Measurements from ENCODE around the gene HK3.

HK3 gene

DNA sequence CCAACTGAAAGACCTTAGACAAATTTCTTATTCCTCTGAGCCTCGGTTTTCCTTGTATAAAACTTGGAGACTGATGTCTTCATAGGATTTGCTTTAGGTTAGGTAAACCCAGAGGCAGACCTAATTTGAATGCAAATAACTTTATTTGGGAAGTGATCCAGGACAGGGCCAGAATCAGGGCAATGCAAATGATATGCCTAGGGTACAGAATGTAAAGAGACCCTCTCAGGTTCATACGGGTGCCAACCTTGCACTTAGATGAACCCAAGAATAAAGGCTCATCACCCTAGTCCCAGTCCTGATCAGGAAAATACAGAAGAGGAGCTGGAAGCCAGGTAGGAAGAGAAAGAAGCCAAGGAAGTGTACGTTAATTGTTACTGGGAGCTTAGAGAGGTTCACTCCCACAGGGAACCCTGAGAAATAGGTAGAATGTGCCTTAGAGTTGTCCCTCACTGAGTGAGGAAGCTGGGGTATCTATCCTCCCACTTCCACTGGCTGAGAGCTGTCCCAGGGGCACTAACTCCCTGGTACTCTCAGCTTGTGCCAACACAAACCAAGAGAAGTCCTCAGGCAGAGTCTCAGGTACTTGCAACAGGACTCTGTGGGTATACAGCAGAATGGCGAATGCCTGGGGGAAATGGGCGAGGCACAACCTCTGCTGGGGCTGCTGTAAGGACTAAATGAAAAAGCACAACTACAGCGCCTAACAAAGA, 3.1 kb upstream of the HK3 start:
- DNase-seq (ENCODE audit: low spot score): no peak

DNA sequence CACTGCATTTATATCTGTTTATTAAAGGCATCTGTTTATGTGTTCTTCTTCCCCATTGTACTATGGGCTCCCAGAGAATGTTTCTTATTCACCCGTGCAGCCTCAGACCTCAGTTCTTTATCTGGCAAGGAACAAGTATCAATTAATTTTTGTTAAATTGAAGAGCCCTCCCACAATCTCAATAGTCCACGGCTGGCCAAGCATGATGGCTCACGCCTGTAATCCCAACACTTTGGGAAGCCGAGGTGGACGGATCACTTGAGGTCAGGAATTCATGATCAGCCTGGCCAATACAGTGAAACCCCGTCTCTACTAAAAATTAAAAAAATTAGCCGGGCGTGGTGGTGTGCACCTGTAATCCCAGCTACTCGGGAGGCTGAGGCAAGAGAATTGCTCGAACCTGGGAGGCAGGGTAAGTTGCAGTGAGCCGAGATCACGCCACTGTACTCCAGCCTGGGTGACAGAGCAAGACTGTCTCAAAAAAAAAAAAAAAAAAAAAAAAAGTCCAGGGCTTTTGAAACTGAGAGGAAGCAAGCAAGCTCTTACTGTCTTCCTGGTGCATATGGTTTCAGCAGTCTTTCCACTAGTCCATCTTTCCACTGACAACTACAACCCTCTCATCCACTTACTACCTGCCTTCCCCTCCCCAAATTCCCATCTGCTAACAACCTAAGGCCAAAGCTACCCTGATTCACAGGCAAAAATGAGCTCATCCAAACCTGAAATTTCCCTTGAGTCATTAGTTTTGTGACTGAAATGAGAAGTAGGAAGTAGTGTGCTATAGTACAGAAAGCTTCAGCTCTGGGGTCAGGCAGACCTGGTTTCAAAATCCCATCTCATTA, 2.3 kb upstream of the HK3 start:
- no peak for DNase-seq (ENCODE audit: low spot score)

DNA sequence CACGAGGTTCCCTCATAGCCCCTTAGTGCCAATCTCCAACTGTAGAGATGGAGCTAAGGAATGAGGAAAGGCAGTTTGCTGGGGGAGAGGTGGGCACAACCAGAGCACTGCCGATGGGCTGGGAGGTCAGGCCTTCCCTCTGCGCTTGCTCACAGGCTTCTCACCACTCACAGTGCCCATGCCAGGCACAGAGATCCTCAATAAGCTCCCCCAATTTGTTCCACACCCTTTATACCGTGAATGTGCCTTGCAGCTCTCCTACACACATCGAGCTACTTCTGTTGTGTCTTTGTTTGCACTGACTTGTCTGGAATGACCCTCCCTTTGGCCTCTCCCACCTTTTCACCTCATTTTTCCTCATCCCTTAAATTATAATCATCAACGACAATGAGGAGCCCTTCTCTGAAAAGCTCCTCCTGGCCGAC, 1.6 kb upstream of the HK3 start:
- DNase-seq (ENCODE audit: low spot score): no peak

DNA sequence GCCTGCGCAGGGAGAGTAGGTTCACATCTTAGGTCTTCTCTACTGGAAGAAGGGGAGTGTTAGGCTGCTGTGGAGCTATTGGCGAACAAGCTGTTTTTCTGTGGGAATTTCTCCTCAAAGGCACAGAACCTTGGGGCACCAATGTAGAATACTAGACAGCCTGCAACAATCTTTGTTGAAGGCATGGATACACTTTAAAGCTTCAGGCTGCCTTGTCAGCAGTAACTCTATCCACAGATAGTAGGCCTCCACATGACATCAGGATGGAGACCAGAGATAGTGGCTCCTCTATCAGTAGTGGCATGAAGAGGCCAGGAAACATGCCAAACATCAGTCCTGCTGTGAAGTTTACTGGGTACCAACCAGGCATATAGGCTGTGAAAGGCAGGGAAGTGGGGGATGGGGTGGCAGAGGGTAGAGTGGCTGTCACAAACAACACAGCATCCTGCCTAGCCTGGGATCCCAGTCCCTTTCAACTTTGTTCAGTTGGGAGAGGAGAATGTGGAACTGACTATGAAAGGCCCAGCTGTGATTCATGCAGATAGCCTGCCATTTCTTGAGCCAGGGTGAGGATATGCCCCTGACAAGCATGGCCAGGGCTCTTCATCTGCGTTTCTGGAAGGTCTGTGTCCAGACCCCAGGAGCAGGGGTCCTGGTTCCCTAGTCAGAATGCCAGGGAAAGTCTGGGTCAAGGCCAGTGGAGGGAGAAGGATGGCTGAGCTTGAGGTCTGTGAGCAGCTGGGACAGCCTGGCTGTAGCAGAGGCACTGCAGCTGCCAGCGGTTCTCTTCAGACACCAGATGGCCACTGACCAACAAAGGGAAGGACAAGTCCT, 1.0 kb upstream of the HK3 start:
- DNase-seq (ENCODE audit: low spot score): no peak

DNA sequence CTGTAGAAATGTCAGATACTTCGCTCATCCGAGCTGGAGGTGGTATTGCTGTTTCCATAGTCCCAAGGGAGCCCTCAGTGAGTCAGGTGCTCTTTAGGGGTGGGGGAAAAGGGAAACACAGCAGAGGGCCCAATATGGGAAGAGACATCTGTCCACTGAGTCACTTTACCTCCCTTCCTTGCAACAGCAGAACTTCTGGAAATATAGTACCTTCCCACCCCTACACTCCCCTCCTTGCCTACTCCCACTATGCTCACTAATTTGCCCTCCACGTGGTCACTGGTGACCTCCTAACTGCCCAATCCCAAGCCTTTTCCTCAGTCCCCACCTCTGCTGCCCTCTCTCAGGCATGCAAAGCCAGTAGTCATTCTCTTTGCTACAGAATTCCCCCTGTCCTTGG, 1.9 kb downstream of the HK3 start:
- DNase-seq (ENCODE audit: low spot score): no peak

DNA sequence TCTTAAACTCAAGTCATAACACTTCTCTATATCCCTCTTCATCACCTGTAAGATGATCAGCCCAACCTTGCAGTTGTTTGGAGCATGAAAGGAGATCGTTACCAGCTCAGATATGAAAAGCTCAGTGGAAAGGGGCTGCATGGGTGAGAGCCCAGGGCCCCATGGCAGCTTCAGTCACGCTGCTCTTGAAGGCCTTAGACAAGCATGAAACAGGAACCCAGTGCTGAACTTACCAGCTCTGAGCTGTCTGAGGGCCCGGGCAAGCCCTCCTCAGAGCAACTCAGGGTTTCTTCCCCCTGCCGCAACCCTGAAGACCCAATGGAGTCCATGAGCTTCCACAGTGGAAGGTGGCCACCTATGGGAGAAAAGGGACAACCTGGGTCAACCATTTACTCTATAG, 3.3 kb downstream of the HK3 start:
- DNase-seq (ENCODE audit: low spot score): no peak

DNA sequence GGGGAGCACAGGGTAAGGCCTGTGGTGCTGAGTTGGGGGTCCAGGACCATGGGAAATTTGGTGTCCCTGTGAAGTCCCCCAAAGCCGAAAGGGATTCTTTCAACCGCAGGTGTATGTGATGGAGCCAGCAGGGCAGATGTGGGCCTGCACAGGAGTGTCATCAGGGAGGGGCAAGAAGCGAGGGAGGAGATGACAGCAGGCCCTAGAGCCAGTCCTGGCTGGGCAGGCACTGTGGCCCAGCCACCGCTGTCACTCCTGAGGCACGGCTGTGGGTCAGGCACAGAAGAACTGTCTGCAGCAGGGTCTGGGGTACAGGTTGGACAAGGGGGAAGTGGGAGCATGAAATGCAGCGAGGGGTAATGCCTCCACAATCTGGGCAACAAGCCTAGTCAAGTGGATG, 4.8 kb downstream of the HK3 start:
- no peak for DNase-seq (ENCODE audit: low spot score)

DNA sequence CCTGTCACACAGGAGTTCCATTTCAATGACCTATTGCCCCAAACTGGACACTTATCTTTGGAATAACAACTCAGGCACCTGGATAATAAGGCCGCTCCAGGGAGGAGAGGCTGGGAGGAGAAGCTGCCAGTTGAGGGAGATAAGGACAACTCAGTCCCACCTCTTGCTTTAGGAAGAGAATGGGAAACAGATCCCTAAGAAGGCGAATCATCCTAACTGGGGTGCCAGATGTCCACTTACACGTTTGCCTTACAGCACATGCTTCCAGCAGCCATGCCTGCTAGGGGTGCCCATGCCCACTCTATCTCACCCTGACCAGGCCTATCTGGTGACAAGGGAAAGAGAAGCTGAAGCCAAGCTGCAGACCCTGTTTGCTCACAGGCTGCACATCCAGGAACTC, 6.5 kb downstream of the HK3 start:
- no peak for DNase-seq (ENCODE audit: low spot score)

DNA sequence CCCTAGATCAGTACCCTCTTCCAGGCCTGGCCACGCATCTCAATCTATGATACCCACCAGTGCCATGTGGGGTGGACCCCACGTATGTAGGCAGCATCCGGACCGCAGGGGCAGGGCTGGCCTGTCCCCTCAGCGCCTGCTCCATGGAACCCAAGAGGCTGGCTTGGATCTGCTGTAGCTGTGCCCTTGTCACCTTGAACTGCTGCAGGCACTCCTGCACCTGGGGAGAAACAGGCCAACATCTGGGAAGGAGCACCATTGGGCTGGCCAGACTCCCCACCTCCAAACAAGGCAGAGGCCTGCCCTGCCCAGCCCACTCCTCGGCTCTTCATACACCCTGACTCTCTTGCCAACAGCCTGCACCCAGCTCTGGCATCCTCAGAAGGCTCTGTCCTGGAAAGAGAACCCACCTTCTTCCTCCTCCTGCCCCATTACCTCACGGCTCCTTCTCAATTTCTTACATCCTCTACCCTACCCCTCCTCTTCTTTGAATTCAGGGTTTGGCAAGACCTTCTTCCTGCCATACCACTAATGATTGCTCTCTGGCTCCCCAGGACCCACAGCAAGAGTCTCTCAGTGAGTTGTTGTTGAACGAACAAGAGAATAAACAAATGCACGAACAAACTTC, 7.7 kb downstream of the HK3 start:
- no peak for DNase-seq (ENCODE audit: low spot score)

DNA sequence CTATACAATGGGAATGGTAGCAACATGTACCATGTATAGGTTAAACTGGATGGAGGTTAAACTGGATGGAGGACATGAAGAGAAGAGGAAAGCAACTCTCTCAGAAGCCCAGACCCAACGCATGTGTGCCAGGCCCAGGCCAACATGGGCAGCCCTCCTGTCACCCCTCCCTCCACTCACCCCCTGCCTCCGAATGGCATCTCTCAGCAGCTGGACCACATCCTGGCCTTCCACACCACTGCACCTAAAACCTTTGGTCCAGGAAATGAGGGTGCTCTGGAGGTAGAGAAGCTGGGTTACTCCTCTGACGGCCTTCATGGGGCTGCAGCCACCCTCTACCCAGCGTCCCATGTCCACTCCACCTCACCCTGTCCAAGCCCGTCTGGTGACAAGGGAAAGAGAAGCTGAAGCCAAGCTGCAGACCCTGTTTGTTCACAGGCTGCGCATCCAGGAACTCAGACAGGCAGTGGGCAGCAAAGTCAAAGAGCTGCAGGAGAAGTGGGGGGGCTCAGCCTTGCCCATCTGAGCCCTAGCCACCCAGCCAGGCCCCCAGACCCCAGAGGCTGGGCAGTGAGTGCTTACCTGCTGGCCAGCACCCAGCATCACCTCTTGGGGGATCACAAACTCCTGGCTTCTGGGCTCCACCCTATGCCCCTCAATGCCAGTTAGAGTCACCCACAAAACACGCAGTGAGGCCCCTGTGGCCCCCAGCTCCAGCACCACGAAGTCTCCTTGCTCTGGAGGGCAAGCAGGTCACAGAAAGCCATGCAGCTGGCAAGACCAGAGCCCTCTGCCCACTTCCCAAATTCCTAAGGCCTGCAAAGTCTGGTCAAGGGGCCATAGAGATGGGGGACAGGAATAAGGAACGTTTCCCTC, 8.5 kb downstream of the HK3 start:
- DNase-seq (ENCODE audit: low spot score): no peak

DNA sequence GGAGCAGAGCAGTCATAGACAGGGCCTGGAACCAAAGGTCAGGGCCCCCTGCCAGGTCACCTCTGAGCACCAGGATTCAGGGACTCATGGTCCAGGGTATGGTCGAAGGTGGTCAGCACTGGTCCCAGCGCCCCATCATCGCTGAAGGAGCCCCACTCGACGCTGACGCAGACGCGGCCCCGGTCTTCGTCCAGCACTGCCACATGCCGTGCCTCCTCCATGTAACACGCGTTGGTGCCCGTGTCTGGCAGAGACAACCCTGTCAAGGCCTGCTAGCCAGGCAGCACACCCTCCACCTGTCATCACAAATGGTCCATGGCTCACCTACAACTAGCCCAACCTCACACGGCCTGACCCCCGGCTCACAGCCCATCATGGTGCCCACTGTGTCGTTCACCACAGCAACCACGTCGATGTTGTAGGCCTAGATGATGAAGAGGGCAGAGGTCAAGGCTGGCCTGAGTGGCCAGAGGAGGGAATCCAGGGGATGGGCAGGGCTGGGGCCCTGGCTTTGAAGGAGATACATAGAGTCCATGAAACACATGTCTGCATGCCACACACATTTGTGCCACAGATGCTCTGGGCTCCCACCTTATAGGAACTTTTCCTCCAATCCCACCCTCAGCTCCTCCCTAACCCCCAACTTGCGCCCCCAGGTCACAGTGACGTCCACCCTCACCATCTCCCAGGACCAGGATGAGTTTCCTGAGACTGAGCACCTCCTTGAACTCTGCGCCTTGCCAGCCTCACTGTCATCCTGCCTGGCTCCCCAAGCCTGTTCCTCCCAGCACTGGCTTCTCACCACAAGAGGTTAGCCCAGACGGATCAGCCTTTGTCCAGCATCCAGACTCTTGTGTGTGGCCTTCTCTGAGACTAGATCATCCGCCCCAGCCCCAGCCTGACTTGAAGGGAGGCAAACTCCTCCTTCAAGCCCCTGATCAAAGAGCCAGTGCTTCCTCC, 9.5 kb downstream of the HK3 start:
- no peak for DNase-seq (ENCODE audit: low spot score)

DNA sequence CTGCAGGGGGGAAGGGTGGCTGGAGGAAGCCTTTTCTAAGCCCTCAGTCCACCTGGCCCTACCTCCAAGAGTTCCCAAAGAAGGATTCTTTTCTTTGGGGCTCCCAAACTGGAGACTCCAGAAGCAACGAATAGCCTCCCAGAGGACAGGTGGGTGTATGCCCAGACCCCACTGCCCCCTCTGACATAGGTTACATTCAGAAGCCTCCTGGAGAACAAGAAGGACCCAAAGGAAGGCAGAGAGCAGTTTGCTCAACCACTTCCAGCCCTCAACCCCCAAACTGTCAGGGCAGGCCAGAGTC, 10.3 kb downstream of the HK3 start:
- DNase-seq (ENCODE audit: low spot score): no peak

DNA sequence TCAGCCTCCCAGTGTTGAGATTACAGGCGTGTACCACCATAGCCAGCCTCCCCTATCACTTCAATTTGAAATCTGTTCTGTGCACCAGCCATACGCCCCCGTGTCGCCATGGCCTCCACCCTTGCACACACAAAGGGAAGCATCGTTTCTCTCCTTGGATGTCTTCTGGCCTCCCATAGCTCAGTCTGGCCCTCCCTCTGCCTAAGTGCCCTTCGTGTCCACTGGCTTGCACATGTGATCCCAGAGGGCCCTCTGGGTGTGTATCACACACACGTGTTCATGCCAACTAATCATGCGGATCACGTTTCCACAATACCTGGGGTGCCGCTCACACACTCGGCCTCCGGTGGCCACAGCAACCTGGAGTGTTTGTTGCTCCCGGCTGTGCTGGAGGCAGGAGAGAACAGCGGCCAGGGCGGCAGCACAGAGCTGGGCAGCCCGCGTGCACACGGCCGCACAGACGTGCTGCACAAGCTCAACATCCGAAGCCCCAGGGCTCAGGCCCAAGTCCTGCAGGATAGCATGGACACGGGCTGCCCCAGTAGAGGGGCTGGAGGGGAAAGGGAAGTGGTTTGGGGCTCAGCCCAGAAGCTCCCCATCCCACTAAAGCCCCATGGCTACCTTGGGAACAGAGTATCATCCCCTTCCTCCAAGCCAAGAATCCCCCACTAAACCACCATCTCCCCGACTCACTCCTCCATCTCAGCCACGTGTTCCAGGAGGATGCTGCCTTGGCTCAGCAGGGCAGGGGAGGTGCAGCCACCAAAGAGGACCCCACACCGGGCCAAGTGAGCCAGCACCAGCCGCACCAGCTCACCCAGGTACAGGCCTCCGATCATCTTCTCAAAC, 10.9 kb downstream of the HK3 start:
- no peak for DNase-seq (ENCODE audit: low spot score)

DNA sequence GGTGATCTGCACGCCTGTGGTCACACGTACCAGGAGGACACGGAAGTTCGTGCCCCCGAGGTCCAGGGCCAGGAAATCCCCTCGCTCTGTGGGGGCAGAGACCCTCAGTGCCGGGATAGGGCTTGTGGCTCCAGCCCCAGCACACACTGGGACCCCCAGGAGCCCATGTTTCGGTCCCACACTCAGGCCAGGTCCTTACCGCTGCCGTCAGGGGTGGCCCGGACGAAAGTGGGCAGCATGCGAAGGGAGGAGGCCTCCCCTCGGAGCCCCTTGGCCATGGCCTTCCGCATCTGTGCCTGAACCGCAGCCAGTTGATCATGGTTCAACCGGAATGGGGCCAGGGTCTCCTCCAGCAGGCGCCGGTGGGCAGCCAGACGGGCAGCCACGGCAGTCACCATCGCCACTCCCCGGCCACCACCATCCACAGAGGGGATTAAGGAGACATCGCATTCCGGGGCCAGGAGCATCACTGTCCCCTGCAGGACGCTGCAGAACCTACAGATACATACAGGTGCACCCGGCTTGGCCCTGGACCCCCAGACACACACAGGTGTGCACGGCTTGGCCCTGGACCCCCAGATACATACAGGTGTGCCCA, 11.8 kb downstream of the HK3 start:
- DNase-seq (ENCODE audit: low spot score): no peak

DNA sequence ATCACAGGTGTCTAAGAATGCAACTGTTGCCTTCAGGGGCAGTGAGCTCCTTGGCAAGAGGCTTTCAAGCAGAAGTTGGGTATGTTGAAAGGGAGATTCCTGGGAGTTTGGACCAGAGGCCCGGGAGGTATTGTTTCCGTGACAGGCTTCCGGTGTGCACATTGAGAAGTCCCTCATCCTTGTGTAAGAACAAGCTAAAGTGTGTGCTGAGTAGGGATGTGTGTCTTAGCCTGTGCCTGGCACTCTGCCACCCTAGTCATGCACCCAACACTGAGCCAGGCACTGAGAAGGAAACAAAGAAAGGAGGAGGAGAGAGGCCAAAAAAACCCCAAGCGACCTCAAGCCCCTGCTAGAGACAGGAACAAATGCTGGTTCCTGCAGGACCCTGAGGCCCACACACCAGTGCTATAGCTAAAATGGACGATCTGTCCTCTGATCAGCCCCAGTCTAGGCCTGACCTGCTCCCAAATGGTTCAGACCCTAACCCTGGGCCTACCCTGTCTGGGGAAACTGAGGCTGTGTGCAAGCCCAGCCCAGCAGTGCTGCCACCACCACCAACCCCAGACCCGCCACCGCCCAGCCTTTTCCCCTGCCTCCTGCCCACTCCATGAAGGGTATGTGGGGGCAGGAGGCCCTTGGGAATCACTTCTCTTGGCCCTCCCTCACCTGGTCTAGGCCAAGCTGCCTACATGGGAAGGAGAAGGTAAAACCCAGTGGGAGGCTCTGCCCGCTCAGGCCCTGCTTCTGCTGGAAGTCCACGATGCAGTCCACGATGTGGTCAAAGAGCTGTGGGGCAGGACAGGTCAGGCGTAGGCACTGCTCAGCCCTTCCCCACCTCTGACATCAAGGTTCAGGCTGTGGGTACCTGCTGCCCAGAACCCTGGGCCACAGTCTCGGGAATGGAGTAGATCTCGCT, 12.6 kb downstream of the HK3 start:
- DNase-seq (ENCODE audit: low spot score): no peak

DNA sequence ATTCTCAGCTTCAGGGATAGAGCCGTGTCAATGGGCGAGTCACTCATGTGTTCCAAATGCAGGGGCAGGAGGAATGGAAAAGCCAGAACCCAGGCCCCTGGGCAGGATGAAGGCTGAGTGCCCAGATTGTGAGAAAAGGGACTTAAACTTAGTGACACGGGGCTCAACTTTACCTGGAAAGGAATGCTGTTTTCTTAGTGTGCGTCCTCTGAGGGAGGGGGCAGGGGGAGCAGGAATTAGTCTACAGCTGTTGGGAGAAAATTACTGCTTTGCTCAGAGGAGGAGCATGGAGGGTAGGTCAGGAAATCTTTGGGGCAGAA, 14.6 kb downstream of the HK3 start:
- no peak for DNase-seq (ENCODE audit: low spot score)

DNA sequence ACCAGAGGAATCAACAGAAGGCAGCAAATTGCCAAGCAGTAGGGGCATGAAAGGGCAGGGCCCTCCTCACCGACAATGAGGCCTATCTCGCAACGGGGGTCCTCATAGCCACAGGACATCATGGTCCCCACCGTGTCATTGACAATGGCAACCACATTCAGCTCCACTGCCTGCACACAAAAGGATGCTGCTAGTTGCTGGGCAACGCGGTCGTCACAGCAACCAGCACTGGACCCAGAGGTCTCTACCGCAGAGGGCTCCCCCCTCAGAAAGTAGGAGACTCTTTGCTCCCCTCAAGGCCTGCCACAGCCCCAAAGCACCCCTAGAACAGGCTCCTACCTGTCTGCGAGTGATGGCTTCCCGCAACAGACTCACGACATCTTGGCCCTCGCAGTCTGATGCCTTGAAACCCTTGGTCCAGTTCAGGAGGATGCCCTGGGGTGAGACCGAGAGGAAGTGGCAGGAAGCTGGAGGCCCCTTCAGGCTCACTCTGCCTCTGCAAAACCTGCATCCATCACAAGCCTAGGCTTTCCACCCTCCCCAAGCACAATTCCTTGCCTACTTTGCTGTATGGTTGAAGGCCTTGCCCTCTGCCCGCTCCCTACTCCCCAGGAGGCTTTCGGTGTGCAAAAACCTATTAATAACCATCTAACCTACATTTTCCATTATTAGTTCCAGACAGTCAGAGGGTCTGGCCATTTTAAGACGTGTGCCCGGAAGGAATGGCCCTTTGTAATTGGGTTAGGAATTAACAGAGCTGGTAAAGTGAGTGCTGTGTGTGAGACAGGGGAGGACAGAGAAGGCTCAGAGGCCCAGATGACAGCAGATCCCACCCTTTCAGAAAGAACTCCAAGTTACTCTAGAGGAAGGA, 15.2 kb downstream of the HK3 start:
- no peak for DNase-seq (ENCODE audit: low spot score)
